ENCODE results near the gene ABCC10. TPM values are rescaled to one million over a fixed set of nuclear protein-coding genes. Genes with fewer than 3 reads are reported as not detected.

ABCC10 gene
- total and polyA plus RNA-seq, 10 of the 15 experiments (the other 5 are each of a cell fraction or from before 2014, with no cell fraction given): 0.80 to 18.2 (median 6.4) TPM

DNA sequence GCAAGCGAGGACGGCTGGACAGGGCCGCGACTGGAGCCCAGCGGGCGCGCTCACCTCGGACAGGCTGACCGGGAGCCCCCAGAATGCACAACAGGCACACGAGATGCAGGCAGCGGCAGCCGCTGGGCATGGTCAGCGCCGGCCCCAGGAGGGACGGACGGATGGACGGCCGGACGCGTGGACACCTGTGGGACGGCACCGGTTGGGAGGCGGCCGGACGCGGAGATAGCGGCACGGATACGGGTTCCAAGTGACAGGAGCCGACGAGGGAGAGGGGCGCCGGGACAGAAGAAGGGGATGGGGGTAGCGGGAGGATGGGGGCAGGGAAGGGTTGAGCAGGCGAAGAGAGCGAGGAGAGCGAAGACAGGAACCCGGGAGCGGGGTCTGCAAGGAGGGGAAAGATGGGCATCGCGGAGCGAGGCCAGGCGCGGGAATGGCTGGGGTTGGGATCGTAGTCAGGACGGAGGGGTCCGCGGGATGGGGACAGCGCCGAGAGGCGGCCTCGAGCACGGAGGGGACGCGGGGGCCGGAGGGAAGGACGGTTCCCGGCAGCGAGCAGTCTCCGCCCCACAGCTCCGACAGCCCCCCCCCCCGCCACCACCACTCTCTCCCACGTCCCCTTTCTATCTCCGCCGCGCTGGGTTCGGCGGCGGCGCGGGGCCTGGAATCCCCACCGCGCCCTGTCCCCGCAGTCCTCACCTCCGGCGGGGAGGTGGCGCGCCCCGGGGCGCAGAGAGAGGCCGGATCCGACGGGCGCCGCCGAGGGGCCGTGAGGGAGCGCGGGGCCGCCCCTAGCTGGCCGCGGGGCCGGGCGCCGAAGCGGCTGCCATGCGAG, 27.6 kb downstream of the ABCC10 start (continued):
- TF ChIP-seq RFX5 (IDR thresholded peaks at IDR 0.05; ENCODE audit: low read depth, low read length): no peak
- TF ChIP-seq SRF (IDR thresholded peaks at IDR 0.05; ENCODE audit: low read depth in 2 of 2, low read length in 2 of 2): no peak
- TF ChIP-seq JUNB (IDR thresholded peaks at IDR 0.05): no peak

DNA sequence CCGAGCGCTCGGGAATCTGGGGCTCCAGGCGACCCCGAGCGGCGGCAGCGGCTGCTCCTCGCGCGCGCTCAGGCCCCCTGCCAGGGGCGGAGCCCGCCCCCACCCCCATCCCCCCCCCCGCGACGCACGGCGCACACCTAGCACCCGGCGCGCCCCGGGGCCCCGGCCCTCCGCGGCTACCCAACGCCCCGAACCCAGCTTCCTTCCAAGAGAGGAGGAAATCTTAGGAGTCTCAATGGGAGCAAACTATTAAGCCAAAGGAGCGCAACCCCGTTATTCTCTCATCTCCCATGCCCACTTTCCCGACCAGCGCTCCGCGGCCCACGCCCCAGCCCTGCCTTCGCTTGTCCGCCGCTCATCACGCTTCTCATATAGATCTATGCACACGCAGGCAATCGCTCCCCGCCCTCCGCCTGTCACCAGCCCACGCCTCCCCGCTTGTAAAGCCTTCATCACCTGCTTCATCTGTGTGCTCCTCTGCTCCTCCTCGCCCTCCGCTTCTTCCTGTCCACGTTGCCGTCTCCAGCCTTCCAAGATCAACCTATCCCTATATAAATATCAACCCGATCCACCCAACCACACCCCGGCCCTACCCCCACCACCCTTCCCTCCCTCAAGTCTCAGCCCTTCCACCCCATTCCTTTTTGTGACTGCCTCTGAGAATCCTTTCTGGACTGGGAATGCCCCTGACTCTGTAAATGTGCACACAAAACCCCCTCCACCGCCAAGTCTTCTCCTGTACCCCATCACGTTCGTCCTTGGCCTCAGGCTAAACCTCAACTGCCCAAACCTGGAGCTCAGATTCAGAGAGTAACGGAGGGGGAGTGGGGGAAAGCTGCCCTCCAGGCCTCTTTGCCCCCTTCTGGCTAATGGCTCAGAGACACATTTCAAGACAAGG, 28.4 kb downstream of the ABCC10 start, which contains the start of gene DLK2:
TSS of gene DLK2 (minus strand) at position 18 of the 898 bp plus-strand sequence. CDS start 723 bp downstream, outside the sequence.
- ATAC-seq (peak; percentile 64), DNase-seq (ENCODE audit: low read depth, low spot score) (no peak), FAIRE-seq (peak; percentile 18)
- H3K4me3 ChIP-seq: peak within 1 kb of the TSS; percentile 80
- H2AFZ ChIP-seq (ENCODE audit: control insufficient read depth, low read depth, low read length): peak within 1 kb of the TSS; percentile 64
- WGBS (ENCODE audit: insufficient coverage, insufficient replicate concordance, low lambda C conversion rate, missing lambda C conversion rate): 5% methylated on average over 45 of the region's 55 CpGs
- ChIA-PET RAD21 (ENCODE audit: unreplicated experiment) (interaction anchor here (0.7 to 5.3 kb wide), 5 partner anchors 12 to 147 kb away, joined by 3 to 22 read pairs (median 4); partner anchors contain the start of gene CRIP3), SMC1A (ENCODE audit: uncharacterized antibody, unreplicated experiment) (interaction anchor here (0.6 to 2.5 kb wide), 2 partner anchors 51 to 95 kb away, joined by 3 to 6 read pairs; no protein-coding TSS in a partner anchor), CTCF (interaction anchor here (0.6 to 4.7 kb wide), 6 partner anchors 16 to 630 kb away, joined by 3 to 27 read pairs (median 3); no protein-coding TSS in a partner anchor), POLR2A (interaction anchor here (0.5 to 1.6 kb wide), 6 partner anchors 10 to 144 kb away, joined by 3 to 4 read pairs (median 3); partner anchors contain the start of gene ABCC10)
- H3K79me2 ChIP-seq (ENCODE audit: control insufficient read depth, insufficient read depth, low read length): no peaks in the 10 kb centered on the region
- in situ Hi-C loops (cut with MboI) (no loop called here), intact Hi-C loops (cut with micrococcal nuclease; ENCODE audit: unreplicated experiment) (loop anchor here (2.0 to 10.0 kb wide), 2 partner anchors 51 to 619 kb away; no protein-coding TSS in a partner anchor)
- peaks cover 0 to under 1% of the 10 kb centered on the region in 2 experiments; a peak in 2 of 4 replicates for H3K36me3 ChIP-seq (ENCODE audit: control insufficient read depth in 2 of 2, insufficient read depth in 2 of 2, low read length in 1 of 2)
- H3K4me1 ChIP-seq (ENCODE audit: control insufficient read depth, insufficient read depth, low read length): peaks cover 14% of the 10 kb centered on the region
- H3K9ac ChIP-seq (ENCODE audit: control insufficient read depth, insufficient read depth, low read length): no peak within 1 kb of the TSS
- no peaks in the 10 kb centered on the region for H3K9me3 ChIP-seq (replicated peaks; ENCODE audit: control insufficient read depth, insufficient read depth, low read length)
- no peaks in the 10 kb centered on the region for H4K20me1 ChIP-seq (ENCODE audit: control insufficient read depth, insufficient read depth)
- peak within 1 kb of the TSS; percentile 96 for H3K4me2 ChIP-seq (ENCODE audit: control insufficient read depth, insufficient read depth)
- BruUV-seq (replicated peaks): no TSS peak
- H3K27ac ChIP-seq (ENCODE audit: control insufficient read depth, insufficient read depth): no peak within 1 kb of the TSS
- 0 out of 2 replicates have a peak, but pooled peaks have one; percentile 23 for TF ChIP-seq HDGF (IDR thresholded peaks at IDR 0.05)
- TF ChIP-seq CHD4 (IDR thresholded peaks at IDR 0.05): no peak
- 0 out of 2 replicates have a peak, but pooled peaks have one; percentile 50 for TF ChIP-seq NBN (IDR thresholded peaks at IDR 0.05)
- TF ChIP-seq NR2F1 (conservative IDR thresholded peaks at IDR 0.05): no peak
- TF ChIP-seq, protein P1, sequence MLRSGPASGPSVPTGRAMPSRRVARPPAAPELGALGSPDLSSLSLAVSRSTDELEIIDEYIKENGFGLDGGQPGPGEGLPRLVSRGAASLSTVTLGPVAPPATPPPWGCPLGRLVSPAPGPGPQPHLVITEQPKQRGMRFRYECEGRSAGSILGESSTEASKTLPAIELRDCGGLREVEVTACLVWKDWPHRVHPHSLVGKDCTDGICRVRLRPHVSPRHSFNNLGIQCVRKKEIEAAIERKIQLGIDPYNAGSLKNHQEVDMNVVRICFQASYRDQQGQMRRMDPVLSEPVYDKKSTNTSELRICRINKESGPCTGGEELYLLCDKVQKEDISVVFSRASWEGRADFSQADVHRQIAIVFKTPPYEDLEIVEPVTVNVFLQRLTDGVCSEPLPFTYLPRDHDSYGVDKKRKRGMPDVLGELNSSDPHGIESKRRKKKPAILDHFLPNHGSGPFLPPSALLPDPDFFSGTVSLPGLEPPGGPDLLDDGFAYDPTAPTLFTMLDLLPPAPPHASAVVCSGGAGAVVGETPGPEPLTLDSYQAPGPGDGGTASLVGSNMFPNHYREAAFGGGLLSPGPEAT (IDR thresholded peaks at IDR 0.05; ENCODE audit: low read depth): no peak
- TF ChIP-seq, protein P2, sequence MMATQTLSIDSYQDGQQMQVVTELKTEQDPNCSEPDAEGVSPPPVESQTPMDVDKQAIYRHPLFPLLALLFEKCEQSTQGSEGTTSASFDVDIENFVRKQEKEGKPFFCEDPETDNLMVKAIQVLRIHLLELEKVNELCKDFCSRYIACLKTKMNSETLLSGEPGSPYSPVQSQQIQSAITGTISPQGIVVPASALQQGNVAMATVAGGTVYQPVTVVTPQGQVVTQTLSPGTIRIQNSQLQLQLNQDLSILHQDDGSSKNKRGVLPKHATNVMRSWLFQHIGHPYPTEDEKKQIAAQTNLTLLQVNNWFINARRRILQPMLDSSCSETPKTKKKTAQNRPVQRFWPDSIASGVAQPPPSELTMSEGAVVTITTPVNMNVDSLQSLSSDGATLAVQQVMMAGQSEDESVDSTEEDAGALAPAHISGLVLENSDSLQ (IDR thresholded peaks at IDR 0.05): peak; percentile 63
- peaks cover 2 to 3% of the 10 kb centered on the region in 2 experiments; a peak in 3 of 4 replicates for H3K27me3 ChIP-seq (replicated peaks in 1 of 2; ENCODE audit: control insufficient read depth in 2 of 2, insufficient read depth in 2 of 2, low read length in 1 of 2)

Measured in GM12878 (cell line).